IMR-90 (cell line): Measurements from ENCODE around the gene VPS37C. TPM values are rescaled to one million over a fixed set of nuclear protein-coding genes. Genes with fewer than 3 reads are reported as not detected.

Experiments used
- ATAC-seq: fragments of 200-7000 bp; cut with Tn5 transposase; 2 replicates; pipeline ENCODE4 v1.9.1; 2020; ENCODE audit warnings: low read depth, mild to moderate bottlenecking, moderate library complexity
- BruUV-seq: library from RNA; stranded (reverse); fragments of 400-500 nt; replicated peaks from 2 replicates; lab custom pipeline; 2021; lab: Mats Ljungman, UMichigan
- CTCF ChIA-PET: fragments of 300-600 bp; formaldehyde crosslinking; extraction: SDS; loops from one replicate; lab custom pipeline; 2021; ENCODE audit warnings: antibody characterized with exemption; lab: Yijun Ruan, JAX
- POLR2A ChIA-PET: fragments of 300-600 bp; sonication (Branson Sonifier 250); formaldehyde crosslinking; loops from one replicate; lab custom pipeline; 2022; ENCODE audit warnings: antibody characterized with exemption; ENCODE audit not compliant: unreplicated experiment; lab: Charles Lee
- DNase-seq: peaks from one replicate; pipeline ENCODE4 v3.0.0; 2013
- H2AFZ ChIP-seq: replicated peaks from 2 replicates; pipeline ENCODE3; 2013; ENCODE audit warnings: low read length, mild to moderate bottlenecking; ENCODE audit not compliant: poor library complexity
- H2AK5ac ChIP-seq: 2 replicates; pipeline ENCODE4 v1.6.1; 2013; ENCODE audit warnings: low read depth, low read length, inconsistent platforms
- H2AK9ac ChIP-seq: replicated peaks from 2 replicates; pipeline ENCODE3; 2013; ENCODE audit warnings: mild to moderate bottlenecking, low read depth, low read length, moderate library complexity; ENCODE audit not compliant: poor library complexity
- H2BK120ac ChIP-seq: 2 replicates; pipeline ENCODE4 v1.6.1; 2013; ENCODE audit warnings: low read depth, low read length, inconsistent platforms
- H2BK15ac ChIP-seq: 3 replicates; pipeline ENCODE4 v1.6.1; 2013; ENCODE audit warnings: low read depth, low read length, inconsistent platforms
- H2BK20ac ChIP-seq: 2 replicates; pipeline ENCODE4 v1.6.1; 2013; ENCODE audit warnings: low read depth, mild to moderate bottlenecking, inconsistent platforms, low read length, moderate library complexity
- H2BK5ac ChIP-seq: 2 replicates; pipeline ENCODE4 v1.6.1; 2013; ENCODE audit warnings: mild to moderate bottlenecking, low read depth, low read length, inconsistent platforms; ENCODE audit not compliant: poor library complexity, severe bottlenecking
- H3K14ac ChIP-seq: replicated peaks from 2 replicates; pipeline ENCODE4 v1.6.1; 2013; ENCODE audit warnings: low read depth, low read length, inconsistent platforms
- H3K18ac ChIP-seq: 2 replicates; pipeline ENCODE4 v1.6.1; 2013; ENCODE audit warnings: low read depth, low read length, control low read depth
- H3K23ac ChIP-seq: 2 replicates; pipeline ENCODE4 v1.6.1; 2013; ENCODE audit warnings: low read depth, low read length, inconsistent platforms
- H3K27ac ChIP-seq: 2 replicates; pipeline ENCODE4 v1.5.1; 2013; ENCODE audit warnings: mild to moderate bottlenecking, control low read depth, low read length; ENCODE audit not compliant: insufficient read depth
- H3K27me3 ChIP-seq: 2 replicates; pipeline ENCODE4 v1.6.1; 2013; ENCODE audit warnings: low read length; ENCODE audit not compliant: control insufficient read depth, insufficient read depth
- H3K36me3 ChIP-seq: 2 replicates; pipeline ENCODE4 v1.6.1; 2013; ENCODE audit warnings: low read length, mixed read lengths; ENCODE audit not compliant: control insufficient read depth, insufficient read depth
- H3K4ac ChIP-seq: 2 replicates; pipeline ENCODE4 v1.6.1; 2013; ENCODE audit warnings: low read depth, low read length, inconsistent platforms
- H3K4me1 ChIP-seq: 2 replicates; pipeline ENCODE4 v1.6.1; 2013; ENCODE audit warnings: low read length, mixed read lengths; ENCODE audit not compliant: control insufficient read depth, insufficient read depth
- H3K4me2 ChIP-seq: 2 replicates; pipeline ENCODE4 v1.6.1; 2013; ENCODE audit warnings: low read depth, mild to moderate bottlenecking, control low read depth, low read length, moderate library complexity
- H3K4me3 ChIP-seq: 2 replicates; pipeline ENCODE4 v1.5.1; 2013; ENCODE audit warnings: low read depth, mild to moderate bottlenecking, control low read depth, low read length, moderate library complexity; ENCODE audit not compliant: insufficient read depth
- H3K56ac ChIP-seq: 2 replicates; pipeline ENCODE4 v1.6.1; 2013; ENCODE audit warnings: low read length, inconsistent platforms; ENCODE audit not compliant: insufficient read depth; ENCODE audit errors: extremely low read depth
- H3K79me1 ChIP-seq, 2 experiments: 2 replicates each; pipeline ENCODE4 v1.6.1; 2013; ENCODE audit warnings: low read length in 2 of 2, inconsistent platforms in 1 of 2, low read depth in 1 of 2
- H3K9ac ChIP-seq: 2 replicates; pipeline ENCODE4 v1.6.1; 2013; ENCODE audit warnings: low read depth, low read length, control low read depth
- H3K9me1 ChIP-seq: 2 replicates; pipeline ENCODE4 v1.6.1; 2013; ENCODE audit warnings: low read length, inconsistent platforms; ENCODE audit not compliant: insufficient read depth
- H3K9me3 ChIP-seq: 2 replicates; pipeline ENCODE4 v1.6.1; 2013; ENCODE audit warnings: low read length; ENCODE audit not compliant: control insufficient read depth, insufficient read depth
- H4K20me1 ChIP-seq: 2 replicates; pipeline ENCODE4 v1.6.1; 2013; ENCODE audit warnings: low read length, inconsistent platforms; ENCODE audit not compliant: insufficient read depth
- H4K5ac ChIP-seq: 2 replicates; pipeline ENCODE4 v1.6.1; 2013; ENCODE audit warnings: mild to moderate bottlenecking, low read depth, low read length, control low read depth
- H4K8ac ChIP-seq, 2 experiments: 2 replicates each; pipeline ENCODE4 v1.6.1; 2013; ENCODE audit warnings: low read depth in 2 of 2, low read length in 2 of 2, control low read depth in 1 of 2, inconsistent platforms in 1 of 2
- H4K91ac ChIP-seq: 2 replicates; pipeline ENCODE4 v1.6.1; 2013; ENCODE audit warnings: low read depth, low read length, inconsistent platforms; ENCODE audit not compliant: insufficient read depth
- BHLHE40 ChIP-seq: fragments of 150-350 bp; IDR thresholded peaks from 2 replicates; pipeline ENCODE4 v1.6.1; 2016; ENCODE audit warnings: mild to moderate bottlenecking, low read depth, low read length
- CEBPB ChIP-seq: IDR thresholded peaks from 2 replicates; pipeline ENCODE4 v1.6.1; 2012; ENCODE audit warnings: low read depth, low read length, improper control_type of control experiment
- CHD1 ChIP-seq: IDR thresholded peaks from 2 replicates; pipeline ENCODE4 v1.6.1; 2012; ENCODE audit warnings: low read depth, low read length, improper control_type of control experiment
- ELK1 ChIP-seq: fragments of 150-350 bp; IDR thresholded peaks from 2 replicates; pipeline ENCODE4 v1.6.1; 2016; ENCODE audit warnings: low read depth, mild to moderate bottlenecking, low read length, moderate library complexity, borderline replicate concordance
- MAFK ChIP-seq: IDR thresholded peaks from 2 replicates; pipeline ENCODE4 v1.6.1; 2012; ENCODE audit warnings: low read depth, low read length, improper control_type of control experiment
- MAZ ChIP-seq: IDR thresholded peaks from 2 replicates; pipeline ENCODE4 v1.6.1; 2012; ENCODE audit warnings: low read depth, mild to moderate bottlenecking, low read length, improper control_type of control experiment, moderate library complexity, borderline replicate concordance
- MXI1 ChIP-seq: IDR thresholded peaks from 2 replicates; pipeline ENCODE4 v1.6.1; 2012; ENCODE audit warnings: low read depth, mild to moderate bottlenecking, low read length, moderate library complexity, borderline replicate concordance
- NFE2L2 ChIP-seq: fragments of 150-350 bp; IDR thresholded peaks from 2 replicates; pipeline ENCODE4 v1.6.1; 2016; ENCODE audit warnings: low read depth, mild to moderate bottlenecking, low read length
- POLR2A ChIP-seq: IDR thresholded peaks from 2 replicates; pipeline ENCODE4 v1.6.1; 2012; ENCODE audit warnings: mild to moderate bottlenecking, low read depth, low read length
- RCOR1 ChIP-seq: IDR thresholded peaks from 2 replicates; pipeline ENCODE4 v1.6.1; 2012; ENCODE audit warnings: mild to moderate bottlenecking, low read length, improper control_type of control experiment; ENCODE audit not compliant: insufficient replicate concordance
- WGBS, 2 experiments: methylation state at CpG; one replicate each; pipeline versions ENCODE4 v1.1.5 to v1.1.7; 2013; ENCODE audit warnings: missing lambda C conversion rate in 2 of 2; ENCODE audit not compliant: insufficient read length in 1 of 2; ENCODE audit errors: extremely low coverage in 2 of 2; 5-methylcytosine and 5-hydroxymethylcytosine counted together
- dilution Hi-C: fragments of 300-500 bp; cut with HindIII; formaldehyde crosslinking; loops from one replicate; pipeline ENCODE4 v1.14.3; 2018; ENCODE audit warnings: low sequenced_read_pairs; ENCODE audit not compliant: unreplicated experiment
- in situ Hi-C: fragments of 300-500 bp; cut with MboI; formaldehyde crosslinking; loops from 3 replicates; pipeline ENCODE4 v1.14.3; 2019; ENCODE audit warnings: low sequenced_read_pairs, inconsistent platforms, mixed read lengths
- intact Hi-C: fragments of 100-400 bp; cut with micrococcal nuclease; formaldehyde crosslinking; loops from 2 replicates; pipeline ENCODE4 v1.10.0; 2022
- polyA plus RNA-seq, 3 experiments: library from polyadenylated mRNA; depleted of rRNA; stranded (reverse); fragments of >200 nt; gene quantifications; 2 replicates each; pipeline ENCODE4 v1.2.3, GENCODE V29; 2012; ENCODE audit warnings: low replicate concordance in 1 of 3
- total RNA-seq: library from RNA; depleted of rRNA; stranded (reverse); fragments of >200 nt; gene quantifications from 2 replicates; pipeline ENCODE4 v1.2.3, GENCODE V29; 2012
- TF ChIP-seq, protein P1 (sequence below): fragments of 150-350 bp; IDR thresholded peaks from 2 replicates; pipeline ENCODE4 v1.6.1; 2017; ENCODE audit warnings: mild to moderate bottlenecking, antibody characterized with exemption, low read length, low read depth
- TF ChIP-seq, protein P2 (sequence below): conservative IDR thresholded peaks from 2 replicates; pipeline ENCODE4 v1.5.1; 2012; ENCODE audit warnings: mild to moderate bottlenecking, low read depth, low read length, improper control_type of control experiment

Gene VPS37C
- total and polyA plus RNA-seq, 2 of the 4 experiments (the other 2 are of a cell fraction), result 3.2 to 13.2 TPM

DNA sequence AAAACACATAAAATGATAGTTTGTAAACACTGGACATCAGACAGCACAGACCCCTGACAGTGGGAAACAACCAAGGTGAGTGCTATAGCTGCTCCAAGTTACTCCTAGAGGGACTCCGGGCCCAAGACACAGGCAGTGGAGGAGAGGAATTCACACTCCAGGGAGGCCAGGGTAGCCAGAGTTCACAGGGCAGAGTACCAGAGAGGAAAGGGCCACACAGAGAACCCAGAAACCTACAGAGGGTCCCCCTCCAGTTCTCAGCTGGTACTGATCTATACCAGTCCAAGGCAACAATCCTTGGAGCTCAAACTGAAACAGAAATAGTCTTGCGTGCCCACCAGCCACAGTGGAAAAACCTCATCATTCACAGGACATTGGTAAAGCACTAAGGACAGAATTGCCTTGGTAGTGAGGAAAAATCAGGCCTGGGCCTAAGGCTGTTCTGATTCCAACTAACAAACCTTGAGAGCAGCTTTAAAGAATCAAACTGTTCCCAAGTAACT is 7.6 kb downstream of the VPS37C start:
- in situ Hi-C loops, result no loop called here
- H3K4me3 ChIP-seq, result no peak overlapping the region
- dilution Hi-C loops, result no loop called here

More for the DNA sequence above, 7.6 kb downstream of the VPS37C start:
- H3K27ac ChIP-seq, result peak overlapping the region; percentile 83
- peak overlapping the region; percentile 78 for H2AFZ ChIP-seq
- TF ChIP-seq CHD1 (no peak), BHLHE40 (no peak), RCOR1 (no peak), ELK1 (no peak), MXI1 (no peak), POLR2A (no peak), MAFK (no peak), MAZ (no peak), CEBPB (no peak), NFE2L2 (no peak)
- TF ChIP-seq, protein P1, sequence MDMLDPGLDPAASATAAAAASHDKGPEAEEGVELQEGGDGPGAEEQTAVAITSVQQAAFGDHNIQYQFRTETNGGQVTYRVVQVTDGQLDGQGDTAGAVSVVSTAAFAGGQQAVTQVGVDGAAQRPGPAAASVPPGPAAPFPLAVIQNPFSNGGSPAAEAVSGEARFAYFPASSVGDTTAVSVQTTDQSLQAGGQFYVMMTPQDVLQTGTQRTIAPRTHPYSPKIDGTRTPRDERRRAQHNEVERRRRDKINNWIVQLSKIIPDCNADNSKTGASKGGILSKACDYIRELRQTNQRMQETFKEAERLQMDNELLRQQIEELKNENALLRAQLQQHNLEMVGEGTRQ, result no peak
- TF ChIP-seq, protein P2, sequence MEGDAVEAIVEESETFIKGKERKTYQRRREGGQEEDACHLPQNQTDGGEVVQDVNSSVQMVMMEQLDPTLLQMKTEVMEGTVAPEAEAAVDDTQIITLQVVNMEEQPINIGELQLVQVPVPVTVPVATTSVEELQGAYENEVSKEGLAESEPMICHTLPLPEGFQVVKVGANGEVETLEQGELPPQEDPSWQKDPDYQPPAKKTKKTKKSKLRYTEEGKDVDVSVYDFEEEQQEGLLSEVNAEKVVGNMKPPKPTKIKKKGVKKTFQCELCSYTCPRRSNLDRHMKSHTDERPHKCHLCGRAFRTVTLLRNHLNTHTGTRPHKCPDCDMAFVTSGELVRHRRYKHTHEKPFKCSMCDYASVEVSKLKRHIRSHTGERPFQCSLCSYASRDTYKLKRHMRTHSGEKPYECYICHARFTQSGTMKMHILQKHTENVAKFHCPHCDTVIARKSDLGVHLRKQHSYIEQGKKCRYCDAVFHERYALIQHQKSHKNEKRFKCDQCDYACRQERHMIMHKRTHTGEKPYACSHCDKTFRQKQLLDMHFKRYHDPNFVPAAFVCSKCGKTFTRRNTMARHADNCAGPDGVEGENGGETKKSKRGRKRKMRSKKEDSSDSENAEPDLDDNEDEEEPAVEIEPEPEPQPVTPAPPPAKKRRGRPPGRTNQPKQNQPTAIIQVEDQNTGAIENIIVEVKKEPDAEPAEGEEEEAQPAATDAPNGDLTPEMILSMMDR, result no peak
- peaks cover 33% of the 10 kb centered on the region for H3K4me1 ChIP-seq
- H2AK9ac ChIP-seq, result peak overlapping the region; percentile 88
- peak overlapping the region; percentile 94 for H2BK20ac ChIP-seq
- H3K79me1 ChIP-seq, result peaks cover 47 to 61% of the 10 kb centered on the region in 2 experiments
- peak overlapping the region; percentile 97 for H2BK120ac ChIP-seq
- DNase-seq (no peak), ATAC-seq (peak; percentile 53)
- peaks cover 28% of the 10 kb centered on the region for H3K9me1 ChIP-seq
- peak overlapping the region; percentile 88 for H2BK5ac ChIP-seq
- H4K20me1 ChIP-seq, result peaks cover 41% of the 10 kb centered on the region
- H3K9me3 ChIP-seq, result peaks cover 3% of the 10 kb centered on the region; the same call in 1 of the 2 replicates
- no CpG with 5 or more reads among the region's 2 CpGs for WGBS, 2 experiments
- peak overlapping the region; percentile 68 for H3K4me2 ChIP-seq
- ChIA-PET CTCF (interaction anchor here (1.8 kb wide), 1 partner anchor 14 kb away, joined by 9 read pairs; no protein-coding TSS in a partner anchor), POLR2A (no interaction called here)
- no peaks in the 10 kb centered on the region for H3K36me3 ChIP-seq
- no peaks in the 10 kb centered on the region for H3K27me3 ChIP-seq
- no TSS peak for BruUV-seq
- peak overlapping the region; percentile 91 for H4K91ac ChIP-seq
- peak overlapping the region; percentile 79 for H3K9ac ChIP-seq
- H3K14ac ChIP-seq, result peak overlapping the region; percentile 92
- peak overlapping the region; percentile 84 for H3K18ac ChIP-seq
- peak overlapping the region; percentile 73 for H4K5ac ChIP-seq
- H2BK15ac ChIP-seq, result peak overlapping the region; percentile 87; the same call in 2 of the 3 replicates
- intact Hi-C loops, result no loop called here
- peak overlapping the region; percentile 91 for H3K4ac ChIP-seq
- peak overlapping the region; percentile 97 for H2AK5ac ChIP-seq
- peak overlapping the region; percentile 90; the same call in 1 of the 2 replicates for H3K56ac ChIP-seq
- peak overlapping the region; percentile 59 to 96 for H4K8ac ChIP-seq
- H3K23ac ChIP-seq, result peak overlapping the region; percentile 91
